H1 (cell line): Measurements from ENCODE around the gene ZNRF3. TPM values are rescaled to one million over a fixed set of nuclear protein-coding genes. Genes with fewer than 3 reads are reported as not detected.

ENCODE experiments used
- CTCF ChIA-PET: fragments of 300-600 bp; sonication (Branson Sonifier 250); formaldehyde crosslinking; loops from one replicate; lab custom pipeline; 2021; ENCODE audit not compliant: partially characterized antibody; lab: Charles Lee
- POLR2A ChIA-PET: fragments of 300-600 bp; sonication (Branson Sonifier 250); formaldehyde crosslinking; loops from one replicate; lab custom pipeline; 2021; ENCODE audit warnings: inconsistent platforms; ENCODE audit not compliant: partially characterized antibody; lab: Charles Lee
- DNase-seq, 2 experiments: peaks; one replicate each; pipeline versions ENCODE4 v3.0.0 to v3.0.0-alpha.2; 2010 to 2022; ENCODE audit warnings: low spot score in 2 of 2, low read depth in 1 of 2, mixed read lengths in 1 of 2
- FAIRE-seq: peaks from 2 replicates; lab custom pipeline; 2011; peaks lifted over from hg19 to GRCh38; lab: Jason Lieb, UNC
- H2AFZ ChIP-seq: 2 replicates; pipeline ENCODE4 v1.8.1; 2012; ENCODE audit warnings: low read length, inconsistent platforms
- H2AK5ac ChIP-seq: 2 replicates; pipeline ENCODE4 v1.6.1; 2013; ENCODE audit warnings: low read depth, low read length
- H2BK120ac ChIP-seq: replicated peaks from 2 replicates; pipeline ENCODE3; 2013; ENCODE audit warnings: low read depth, low read length, inconsistent platforms
- H2BK12ac ChIP-seq: 2 replicates; pipeline ENCODE4 v1.6.1; 2013; ENCODE audit warnings: low read depth, low read length
- H2BK15ac ChIP-seq: 2 replicates; pipeline ENCODE4 v1.6.1; 2013; ENCODE audit warnings: low read length
- H2BK20ac ChIP-seq: 2 replicates; pipeline ENCODE4 v1.6.1; 2013; ENCODE audit warnings: low read length
- H2BK5ac ChIP-seq: 2 replicates; pipeline ENCODE4 v1.6.1; 2013; ENCODE audit warnings: low read depth, low read length
- H3K14ac ChIP-seq: 2 replicates; pipeline ENCODE4 v1.6.1; 2013; ENCODE audit warnings: inconsistent platforms; ENCODE audit not compliant: insufficient read length
- H3K18ac ChIP-seq: 2 replicates; pipeline ENCODE4 v1.6.1; 2013; ENCODE audit warnings: low read length; ENCODE audit errors: extremely low read depth
- H3K23ac ChIP-seq: 2 replicates; pipeline ENCODE4 v1.6.1; 2013; ENCODE audit warnings: inconsistent platforms; ENCODE audit not compliant: insufficient read length
- H3K23me2 ChIP-seq: 2 replicates; pipeline ENCODE4 v1.6.1; 2013; ENCODE audit warnings: low read depth, low read length
- H3K27ac ChIP-seq: 2 replicates; pipeline ENCODE4 v1.6.1; 2011; ENCODE audit warnings: low read depth, low read length, inconsistent platforms
- H3K27me3 ChIP-seq, 4 experiments: replicated peaks in 1 of 4; 1 replicate in 1 of 4; 2 replicates in 3 of 4; pipeline versions ENCODE4 v1.6.1 to v1.8.1; 2011 to 2013; ENCODE audit warnings: low read length in 3 of 4, mild to moderate bottlenecking in 3 of 4, inconsistent platforms in 2 of 4, mixed read lengths in 2 of 4, moderate library complexity in 1 of 4; ENCODE audit not compliant: control insufficient read depth in 3 of 4, insufficient read depth in 3 of 4; ENCODE audit errors: extremely low read depth in 1 of 4
- H3K36me3 ChIP-seq, 4 experiments: 2 replicates each; pipeline versions ENCODE4 v1.6.1 to v1.8.1; 2011 to 2013; ENCODE audit warnings: mild to moderate bottlenecking in 4 of 4, low read length in 3 of 4, moderate library complexity in 2 of 4, control low read depth in 1 of 4, inconsistent platforms in 1 of 4; ENCODE audit not compliant: insufficient read depth in 4 of 4, control insufficient read depth in 2 of 4
- H3K4ac ChIP-seq: replicated peaks from 2 replicates; pipeline ENCODE3; 2013; ENCODE audit warnings: low read length, low read depth, mixed read lengths, inconsistent platforms; ENCODE audit not compliant: insufficient read length
- H3K4me1 ChIP-seq, 4 experiments: replicated peaks in 1 of 4; 1 replicate in 1 of 4; 2 replicates in 3 of 4; pipeline versions ENCODE4 v1.6.1 to v1.8.1; 2011 to 2013; ENCODE audit warnings: low read length in 3 of 4, inconsistent platforms in 2 of 4, mixed read lengths in 1 of 4; ENCODE audit not compliant: insufficient read depth in 4 of 4, control insufficient read depth in 3 of 4
- H3K4me2 ChIP-seq, 2 experiments: 2 replicates each; pipeline versions ENCODE4 v1.6.1 to v1.8.1; 2011 to 2013; ENCODE audit warnings: low read depth in 2 of 2, low read length in 2 of 2, control low read depth in 1 of 2, inconsistent platforms in 1 of 2, mild to moderate bottlenecking in 1 of 2; ENCODE audit not compliant: insufficient read depth in 1 of 2
- H3K4me3 ChIP-seq, 4 experiments: fragments of 200-600, 300-600 bp in 1 of 4; sonication (generic), shearing (Covaris generic), sonication (Bioruptor Twin) in 1 of 4; 2 replicates each; pipeline versions ENCODE4 v1.5.1 to v1.8.1; 2011 to 2016; ENCODE audit warnings: low read length in 4 of 4, low read depth in 3 of 4, control low read depth in 2 of 4, inconsistent platforms in 2 of 4, mild to moderate bottlenecking in 2 of 4, mixed read lengths in 1 of 4, moderate library complexity in 1 of 4; ENCODE audit not compliant: insufficient read depth in 2 of 4; ENCODE audit errors: extremely low read depth in 1 of 4
- H3K56ac ChIP-seq: replicated peaks from 2 replicates; pipeline ENCODE3; 2013; ENCODE audit warnings: low read depth, mild to moderate bottlenecking, mixed read lengths, low read length, inconsistent platforms; ENCODE audit not compliant: insufficient read length
- H3K79me1 ChIP-seq: 2 replicates; pipeline ENCODE4 v1.6.1; 2013; ENCODE audit warnings: low read depth, low read length, control low read depth
- H3K79me2 ChIP-seq, 2 experiments: 2 replicates each; pipeline versions ENCODE4 v1.6.1 to v1.8.1; 2012 to 2013; ENCODE audit warnings: low read length in 2 of 2, mild to moderate bottlenecking in 2 of 2, inconsistent platforms in 1 of 2; ENCODE audit not compliant: insufficient read depth in 2 of 2, control insufficient read depth in 1 of 2
- H3K9ac ChIP-seq, 4 experiments: replicated peaks in 1 of 4; 1 replicate in 1 of 4; 2 replicates in 3 of 4; pipeline versions ENCODE4 v1.6.1 to v1.8.1; 2011 to 2013; ENCODE audit warnings: low read depth in 3 of 4, low read length in 3 of 4, control low read depth in 2 of 4, mild to moderate bottlenecking in 2 of 4, moderate library complexity in 2 of 4, inconsistent platforms in 1 of 4; ENCODE audit errors: extremely low read depth in 1 of 4
- H3K9me3 ChIP-seq, 2 experiments: 2 replicates each; pipeline versions ENCODE4 v1.6.1 to v1.8.1; 2012 to 2013; ENCODE audit warnings: mild to moderate bottlenecking in 2 of 2, moderate library complexity in 2 of 2, control low read depth in 1 of 2, inconsistent platforms in 1 of 2, low read depth in 1 of 2, low read length in 1 of 2, mixed read lengths in 1 of 2; ENCODE audit not compliant: insufficient read depth in 2 of 2
- H4K20me1 ChIP-seq, 2 experiments: replicated peaks in 1 of 2; 2 replicates each; pipeline versions ENCODE3 to v1.8.1; 2011 to 2013; ENCODE audit warnings: inconsistent platforms in 2 of 2, low read length in 2 of 2, mild to moderate bottlenecking in 1 of 2; ENCODE audit not compliant: insufficient read depth in 2 of 2, control insufficient read depth in 1 of 2
- H4K5ac ChIP-seq: 2 replicates; pipeline ENCODE4 v1.6.1; 2013; ENCODE audit warnings: low read length, low read depth, mixed read lengths, inconsistent platforms; ENCODE audit not compliant: insufficient read length
- H4K8ac ChIP-seq: 2 replicates; pipeline ENCODE4 v1.8.0; 2013; ENCODE audit warnings: mild to moderate bottlenecking, moderate library complexity, low read length, inconsistent platforms; ENCODE audit not compliant: insufficient read depth; ENCODE audit errors: extremely low read depth
- H4K91ac ChIP-seq: replicated peaks from 2 replicates; pipeline ENCODE3; 2013; ENCODE audit warnings: low read length, mixed read lengths, inconsistent platforms; ENCODE audit not compliant: insufficient read length
- ATF3 ChIP-seq: IDR thresholded peaks from 2 replicates; pipeline ENCODE4 v1.6.1; 2011; ENCODE audit warnings: low read depth, mild to moderate bottlenecking, low read length; ENCODE audit not compliant: insufficient read depth
- CBX8 ChIP-seq: fragments of 300-800, 300-1000 bp; sonication (generic); IDR thresholded peaks from 2 replicates; pipeline ENCODE4 v1.7.1; 2016; ENCODE audit warnings: low read depth, low read length, borderline replicate concordance
- EP300 ChIP-seq, 2 experiments: IDR thresholded peaks; 1 replicate in 1 of 2; 2 replicates in 1 of 2; pipeline ENCODE4 v1.6.1; 2011 to 2012; ENCODE audit warnings: low read depth in 2 of 2, low read length in 2 of 2, mild to moderate bottlenecking in 2 of 2, borderline replicate concordance in 1 of 2, inconsistent platforms in 1 of 2, moderate library complexity in 1 of 2
- HDAC6 ChIP-seq: IDR thresholded peaks from one replicate; pipeline ENCODE4 v1.7.1; 2012; ENCODE audit warnings: low read depth, mild to moderate bottlenecking, inconsistent platforms, low read length, moderate library complexity
- KDM5A ChIP-seq: fragments of 200-600 bp; IDR thresholded peaks from 2 replicates; pipeline ENCODE4 v1.7.1; 2012; ENCODE audit warnings: mild to moderate bottlenecking, low read length, inconsistent platforms, mixed read lengths
- NANOG ChIP-seq: IDR thresholded peaks from 2 replicates; pipeline ENCODE4 v1.6.1; 2011; ENCODE audit warnings: low read length, low read depth, mild to moderate bottlenecking, inconsistent platforms; ENCODE audit not compliant: insufficient read depth, poor library complexity, severe bottlenecking
- POLR2AphosphoS5 ChIP-seq: IDR thresholded peaks from 2 replicates; pipeline ENCODE4 v1.6.1; 2011; ENCODE audit warnings: low read depth, low read length
- RNF2 ChIP-seq: fragments of 200-900, 300-1000 bp; sonication (generic); IDR thresholded peaks from 2 replicates; pipeline ENCODE4 v1.7.1; 2016; ENCODE audit warnings: borderline replicate concordance, low read depth, mild to moderate bottlenecking, antibody characterized with exemption, low read length; ENCODE audit not compliant: poor library complexity, severe bottlenecking; ENCODE audit errors: missing control alignments
- RXRA ChIP-seq: IDR thresholded peaks from 2 replicates; pipeline ENCODE4 v1.6.1; 2011; ENCODE audit warnings: low read depth, mild to moderate bottlenecking, low read length, moderate library complexity; ENCODE audit not compliant: insufficient read depth
- SIRT6 ChIP-seq: IDR thresholded peaks from one replicate; pipeline ENCODE4 v1.7.1; 2012; ENCODE audit warnings: low read length, inconsistent platforms
- SIX5 ChIP-seq: IDR thresholded peaks from 2 replicates; pipeline ENCODE4 v1.6.1; 2011; ENCODE audit warnings: mild to moderate bottlenecking, low read depth, low read length
- WGBS, 2 experiments: shearing (Covaris generic) in 1 of 2; methylation state at CpG; one replicate each; pipeline versions ENCODE4 v1.1.6 to v1.1.7; 2013 to 2015; ENCODE audit warnings: low lambda C conversion rate in 2 of 2, mixed read lengths in 2 of 2, inconsistent platforms in 1 of 2, low coverage in 1 of 2, missing lambda C conversion rate in 1 of 2; ENCODE audit not compliant: insufficient replicate concordance in 2 of 2, insufficient coverage in 1 of 2, insufficient read length in 1 of 2; ENCODE audit errors: extremely low coverage in 1 of 2, missing lambda C conversion rate in 1 of 2; 5-methylcytosine and 5-hydroxymethylcytosine counted together
- polyA plus RNA-seq, 7 experiments: library from polyadenylated mRNA; depleted of rRNA in 3 of 7; stranded (reverse) in 5 of 7; unstranded in 2 of 7; fragments of >200 nt in 5 of 7; fragments of 200-250 nt in 2 of 7; gene quantifications; 1 replicate in 5 of 7; 2 replicates in 1 of 7; 4 replicates in 1 of 7; pipeline versions ENCODE4 v1.2.1 to v1.2.3, GENCODE V29; 2011 to 2013; ENCODE audit warnings: missing spikeins in 2 of 7, mixed read lengths in 2 of 7
- total RNA-seq: library from RNA; stranded (reverse); fragmentation: NEBNext Ultra II Directional; extraction: Animal tissue kit (Norgen Biotek cat#: 25700); gene quantifications from 2 replicates; pipeline ENCODE4 v1.2.1, GENCODE V29; 2021

Gene ZNRF3
- total and polyA plus RNA-seq, 2 of the 8 experiments (the other 6 are each of a cell fraction or from before 2014, with no cell fraction given), result 14.1 to 21.7 TPM

- Histone ChIP-seq H2BK20ac (no peak overlapping the region), H3K4me1 (peaks cover 4 to 13% (median 12%) of the 10 kb centered on the region in 4 experiments), H3K18ac (no peak overlapping the region; the same call in 1 of the 2 replicates), H3K23ac (no peak overlapping the region), H3K56ac (no peak overlapping the region), H3K27me3 (no peaks in the 10 kb centered on the region), H3K14ac (no peak overlapping the region), H3K79me1 (peaks cover 10% of the 10 kb centered on the region), H3K4me3 (no peak overlapping the region), H3K36me3 (no peaks in the 10 kb centered on the region), H4K5ac (no peak overlapping the region), H3K4me2 (peak overlapping the region; percentile 7 to 23; a peak in 2 of 4 replicates), H3K79me2 (peaks cover 0 to 92% of the 10 kb centered on the region in 2 experiments; a peak in 3 of 4 replicates), H2BK15ac (no peak overlapping the region), H3K23me2 (no peaks in the 10 kb centered on the region), H4K8ac (no peak overlapping the region), H3K9ac (no peak overlapping the region), H2BK5ac (no peak overlapping the region), H2AFZ (no peak overlapping the region), H4K20me1 (peaks cover 2 to 7% of the 10 kb centered on the region in 2 experiments), H4K91ac (no peak overlapping the region), H2BK12ac (no peak overlapping the region), H3K27ac (no peak overlapping the region), H2BK120ac (no peak overlapping the region), H2AK5ac (no peak overlapping the region), H3K9me3 (no peaks in the 10 kb centered on the region), H3K4ac (no peak overlapping the region)
- FAIRE-seq (no peak), DNase-seq (no peak)
- ChIA-PET POLR2A (interaction anchor here (1.0 kb wide), 1 partner anchor 90 kb away, joined by 3 read pairs; no protein-coding TSS in a partner anchor), CTCF (interaction anchor here (1.0 kb wide), 1 partner anchor 101 kb away, joined by 3 read pairs; no protein-coding TSS in a partner anchor)
- no peak for TF ChIP-seq NANOG
- TF ChIP-seq SIRT6, result no peak
- no peak for TF ChIP-seq EP300 (IDR thresholded peaks at IDR 0.05; ENCODE audit: borderline replicate concordance in 1 of 2, low read depth in 2 of 2, low read length in 2 of 2)
- TF ChIP-seq CBX8, result no peak
- no peak for TF ChIP-seq RNF2
- TF ChIP-seq RXRA, result no peak
- no peak for TF ChIP-seq ATF3
- TF ChIP-seq SIX5, result no peak
- TF ChIP-seq HDAC6, result no peak
- TF ChIP-seq KDM5A, result no peak
- TF ChIP-seq POLR2AphosphoS5, result no peak
- WGBS, 2 experiments, result 60% methylated on average over 6 of the region's 6 CpGs; no CpG with 5 or more reads in 1 of the 2 experiments
Measured at GRCh38 chr22:28939394-28939793, 56.0 kb downstream of the ZNRF3 start.
